Measurements from ENCODE around the gene HSD11B1.

Gene HSD11B1

GRCh38 chr1:209672705-209673630 is 31.7 kb upstream of the HSD11B1 start:
- DNase-seq (no peak), ATAC-seq (ENCODE audit: insufficient read depth, low read depth) (no peak)
- H2AFZ ChIP-seq (ENCODE audit: low read depth, low read length), result no peak overlapping the region

DNA sequence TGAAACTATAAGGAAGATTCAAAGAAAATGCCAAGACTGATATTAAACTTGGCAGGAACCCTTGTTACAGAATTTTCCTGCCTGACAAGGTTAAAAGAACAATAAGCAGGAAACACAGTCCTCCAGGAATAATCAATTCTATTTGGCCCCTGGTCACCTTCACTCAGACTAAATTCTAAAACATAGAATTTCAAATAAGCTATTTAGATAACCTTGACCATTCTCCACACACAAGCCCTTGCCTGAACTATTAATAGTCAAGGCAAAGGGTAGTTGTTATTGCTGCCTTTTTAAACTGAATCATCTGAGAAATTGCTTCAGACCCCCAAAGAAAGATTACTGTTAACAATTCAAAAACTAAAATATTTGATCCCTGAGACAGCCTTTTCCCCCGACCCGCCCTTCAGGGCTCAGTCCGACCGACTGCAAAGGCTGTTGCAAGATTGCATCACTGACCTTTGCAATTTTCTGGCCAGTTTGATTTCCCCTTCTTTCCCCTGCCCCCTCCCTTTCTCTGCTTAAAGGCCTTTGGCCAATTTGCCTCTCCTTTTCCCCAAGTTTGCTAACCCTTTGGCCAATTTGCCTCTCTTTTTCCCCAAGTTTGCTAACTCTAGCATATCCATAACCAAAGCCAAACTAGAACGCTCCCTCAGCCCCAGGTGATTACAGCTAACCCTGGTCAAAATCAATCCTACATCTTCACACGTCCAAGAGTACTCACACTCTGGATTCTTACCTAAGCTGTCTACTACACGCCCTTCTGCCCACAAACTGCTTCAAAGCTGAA is 30.8 kb upstream of the HSD11B1 start:
- ATAC-seq (ENCODE audit: insufficient read depth, low read depth) (no peak), DNase-seq (no peak)
- H3K9me3 ChIP-seq (ENCODE audit: insufficient read depth, low read length, severe bottlenecking), result no peaks in the 10 kb centered on the region
- H2AFZ ChIP-seq (ENCODE audit: low read depth, low read length), result no peak overlapping the region
- no peaks in the 10 kb centered on the region for H3K79me2 ChIP-seq (ENCODE audit: insufficient read depth, low read length)
- peaks cover 4% of the 10 kb centered on the region for H3K27me3 ChIP-seq (ENCODE audit: insufficient read depth, low read length, poor library complexity)
- no peaks in the 10 kb centered on the region for H4K20me1 ChIP-seq (ENCODE audit: insufficient read depth, low read length)
- no peak overlapping the region for H3K4me2 ChIP-seq (ENCODE audit: insufficient read depth, low read length)
- no peak overlapping the region for H3K9ac ChIP-seq (ENCODE audit: low read depth, low read length)
- H3K36me3 ChIP-seq (ENCODE audit: insufficient read depth, low read length), result no peaks in the 10 kb centered on the region
- no peak overlapping the region for H3K4me3 ChIP-seq (ENCODE audit: low read depth in 1 of 2, low read length in 2 of 2)
- TF ChIP-seq EZH2 (IDR thresholded peaks at IDR 0.05; ENCODE audit: borderline replicate concordance, low read depth, low read length, severe bottlenecking), result no peak
- TF ChIP-seq, protein P1, sequence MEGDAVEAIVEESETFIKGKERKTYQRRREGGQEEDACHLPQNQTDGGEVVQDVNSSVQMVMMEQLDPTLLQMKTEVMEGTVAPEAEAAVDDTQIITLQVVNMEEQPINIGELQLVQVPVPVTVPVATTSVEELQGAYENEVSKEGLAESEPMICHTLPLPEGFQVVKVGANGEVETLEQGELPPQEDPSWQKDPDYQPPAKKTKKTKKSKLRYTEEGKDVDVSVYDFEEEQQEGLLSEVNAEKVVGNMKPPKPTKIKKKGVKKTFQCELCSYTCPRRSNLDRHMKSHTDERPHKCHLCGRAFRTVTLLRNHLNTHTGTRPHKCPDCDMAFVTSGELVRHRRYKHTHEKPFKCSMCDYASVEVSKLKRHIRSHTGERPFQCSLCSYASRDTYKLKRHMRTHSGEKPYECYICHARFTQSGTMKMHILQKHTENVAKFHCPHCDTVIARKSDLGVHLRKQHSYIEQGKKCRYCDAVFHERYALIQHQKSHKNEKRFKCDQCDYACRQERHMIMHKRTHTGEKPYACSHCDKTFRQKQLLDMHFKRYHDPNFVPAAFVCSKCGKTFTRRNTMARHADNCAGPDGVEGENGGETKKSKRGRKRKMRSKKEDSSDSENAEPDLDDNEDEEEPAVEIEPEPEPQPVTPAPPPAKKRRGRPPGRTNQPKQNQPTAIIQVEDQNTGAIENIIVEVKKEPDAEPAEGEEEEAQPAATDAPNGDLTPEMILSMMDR (IDR thresholded peaks at IDR 0.05; ENCODE audit: borderline replicate concordance, extremely low read depth, low read length, poor library complexity, severe bottlenecking), result no peak
- no peak overlapping the region for H3K27ac ChIP-seq (ENCODE audit: low read length)
- H3K4me1 ChIP-seq (ENCODE audit: insufficient read depth, low read length), result no peaks in the 10 kb centered on the region

More at GRCh38 chr1:209672705-209673630, 31.7 kb upstream of the HSD11B1 start:
- H3K36me3 ChIP-seq (ENCODE audit: insufficient read depth, low read length), result no peaks in the 10 kb centered on the region
- TF ChIP-seq EZH2 (IDR thresholded peaks at IDR 0.05; ENCODE audit: borderline replicate concordance, low read depth, low read length, severe bottlenecking), result no peak
- TF ChIP-seq, protein P1 (IDR thresholded peaks at IDR 0.05; ENCODE audit: borderline replicate concordance, extremely low read depth, low read length, poor library complexity, severe bottlenecking), result no peak
- no peak overlapping the region for H3K4me3 ChIP-seq (ENCODE audit: low read depth in 1 of 2, low read length in 2 of 2)
- no peak overlapping the region for H3K4me2 ChIP-seq (ENCODE audit: insufficient read depth, low read length)
- peaks cover 2% of the 10 kb centered on the region for H3K27me3 ChIP-seq (ENCODE audit: insufficient read depth, low read length, poor library complexity)
- H3K4me1 ChIP-seq (ENCODE audit: insufficient read depth, low read length), result no peaks in the 10 kb centered on the region
- no peak overlapping the region for H3K27ac ChIP-seq (ENCODE audit: low read length)
- no peaks in the 10 kb centered on the region for H3K9me3 ChIP-seq (ENCODE audit: insufficient read depth, low read length, severe bottlenecking)
- H3K9ac ChIP-seq (ENCODE audit: low read depth, low read length), result no peak overlapping the region
- H4K20me1 ChIP-seq (ENCODE audit: insufficient read depth, low read length), result no peaks in the 10 kb centered on the region
- no peaks in the 10 kb centered on the region for H3K79me2 ChIP-seq (ENCODE audit: insufficient read depth, low read length)

- Histone ChIP-seq H3K79me2 (ENCODE audit: insufficient read depth, low read length) (no peaks in the 10 kb centered on the region), H3K27me3 (ENCODE audit: insufficient read depth, low read length, poor library complexity) (peaks cover 15% of the 10 kb centered on the region), H3K4me3 (ENCODE audit: low read depth in 1 of 2, low read length in 2 of 2) (no peak within 1 kb of the TSS), H3K27ac (ENCODE audit: low read length) (no peak within 1 kb of the TSS), H3K4me1 (ENCODE audit: insufficient read depth, low read length) (no peaks in the 10 kb centered on the region), H3K4me2 (ENCODE audit: insufficient read depth, low read length) (no peak within 1 kb of the TSS), H4K20me1 (ENCODE audit: insufficient read depth, low read length) (no peaks in the 10 kb centered on the region), H2AFZ (ENCODE audit: low read depth, low read length) (no peak within 1 kb of the TSS), H3K36me3 (ENCODE audit: insufficient read depth, low read length) (no peaks in the 10 kb centered on the region), H3K9ac (ENCODE audit: low read depth, low read length) (no peak within 1 kb of the TSS), H3K9me3 (ENCODE audit: insufficient read depth, low read length, severe bottlenecking) (no peaks in the 10 kb centered on the region)
- no peak for TF ChIP-seq EZH2 (IDR thresholded peaks at IDR 0.05; ENCODE audit: borderline replicate concordance, low read depth, low read length, severe bottlenecking)
- ATAC-seq (ENCODE audit: insufficient read depth, low read depth) (no peak), DNase-seq (no peak)
Observed at GRCh38 chr1:209674957-209675564, 29.6 kb upstream of the HSD11B1 start, which contains the start of gene G0S2. Gene G0S2, plus strand, starts transcription at chr1:209675412. Its CDS starts 273 bp downstream, at chr1:209675685.

All from DND-41 (cell line).